GM12872 (cell line): ENCODE data around the gene CD109.
A peak's percentile ranks its signal among the peaks of the same experiment; 100 is the strongest.

Experiments used
- CTCF ChIP-seq: IDR thresholded peaks from 3 replicates; pipeline ENCODE4 v1.5.1; 2011; ENCODE audit warnings: low read depth, mild to moderate bottlenecking, low read length, moderate library complexity; ENCODE audit not compliant: insufficient read depth

CD109 gene

GRCh38 chr6:73801652-73802268 is 105.8 kb downstream of the CD109 start:
- TF ChIP-seq CTCF: no peak

- TF ChIP-seq CTCF: no peak
Measured at GRCh38 chr6:73802366-73802765, 106.4 kb downstream of the CD109 start.

GRCh38 chr6:73803562-73804241 is 107.7 kb downstream of the CD109 start:
- TF ChIP-seq CTCF: peak; percentile 55

GRCh38 chr6:73811706-73812105 is 115.7 kb downstream of the CD109 start:
- TF ChIP-seq CTCF: no peak

GRCh38 chr6:73817253-73817652 is 121.2 kb downstream of the CD109 start:
- no peak for TF ChIP-seq CTCF

- TF ChIP-seq CTCF: no peak
Measured at GRCh38 chr6:73823046-73823735, 127.2 kb downstream of the CD109 start.

- TF ChIP-seq CTCF: no peak
Measured at GRCh38 chr6:73823832-73824231, 127.8 kb downstream of the CD109 start.
